HepG2 (cell line): Measurements from ENCODE around the gene H6PD. TPM values are rescaled to one million over a fixed set of nuclear protein-coding genes. Genes with fewer than 3 reads are reported as not detected.

Experiments
- ELF1 ChIP-seq: sonication (generic); formaldehyde crosslinking; IDR thresholded peaks from 2 replicates; pipeline ENCODE4 v1.4.0; 2020; ENCODE audit warnings: missing genetic modification reagents
- FOXA3 ChIP-seq: IDR thresholded peaks from 2 replicates; pipeline ENCODE4 v1.6.1; 2016; ENCODE audit warnings: missing genetic modification reagents, missing compliant biosample characterization
- KAT7 ChIP-seq: IDR thresholded peaks from 2 replicates; pipeline ENCODE4 v1.6.1; 2018; ENCODE audit warnings: borderline replicate concordance, missing compliant biosample characterization
- KDM4B ChIP-seq: sonication (generic); formaldehyde crosslinking; IDR thresholded peaks from 2 replicates; pipeline ENCODE4 v1.4.0; 2020; ENCODE audit warnings: missing genetic modification reagents
- KDM6A ChIP-seq: IDR thresholded peaks from 2 replicates; pipeline ENCODE4 v1.6.1; 2016; ENCODE audit warnings: low read depth
- MXD4 ChIP-seq: IDR thresholded peaks from 2 replicates; pipeline ENCODE4 v1.6.1; 2016; ENCODE audit warnings: mild to moderate bottlenecking, missing biosample characterization, missing genetic modification reagents
- RFX1 ChIP-seq: fragments of 450-650 bp; IDR thresholded peaks from 2 replicates; pipeline ENCODE4 v1.6.1; 2017
- RXRB ChIP-seq: IDR thresholded peaks from 2 replicates; pipeline ENCODE4 v1.6.1; 2016; ENCODE audit warnings: borderline replicate concordance, missing genetic modification reagents, missing compliant biosample characterization
- U2AF1 ChIP-seq: fragments of 200-400 bp; formaldehyde crosslinking; optimal IDR thresholded peaks from 2 replicates; pipeline ENCODE3; 2017; ENCODE audit warnings: mild to moderate bottlenecking, low read depth, low read length
- ZKSCAN8 ChIP-seq: IDR thresholded peaks from 2 replicates; pipeline ENCODE4 v1.6.1; 2016; ENCODE audit warnings: borderline replicate concordance, missing genetic modification reagents, missing compliant biosample characterization
- ZNF546 ChIP-seq: sonication (generic); formaldehyde crosslinking; conservative IDR thresholded peaks from 2 replicates; pipeline ENCODE4 v1.8.1; 2023; ENCODE audit warnings: mild to moderate bottlenecking, missing genetic modification reagents
- ZNF550 ChIP-seq: sonication (generic); formaldehyde crosslinking; IDR thresholded peaks from 2 replicates; pipeline ENCODE4 v1.4.0; 2020; ENCODE audit warnings: mild to moderate bottlenecking, missing genetic modification reagents, borderline replicate concordance
- ZNF562 ChIP-seq: sonication (generic); formaldehyde crosslinking; IDR thresholded peaks from 2 replicates; pipeline ENCODE4 v1.8.0; 2022; ENCODE audit warnings: missing genetic modification reagents, borderline replicate concordance
- ZNF597 ChIP-seq: sonication (generic); formaldehyde crosslinking; IDR thresholded peaks from 2 replicates; pipeline ENCODE4 v1.5.0; 2020; ENCODE audit warnings: missing genetic modification reagents
- ZNF674 ChIP-seq: sonication (generic); formaldehyde crosslinking; IDR thresholded peaks from 2 replicates; pipeline ENCODE4 v1.5.0; 2020; ENCODE audit warnings: low read depth, mild to moderate bottlenecking, missing genetic modification reagents
- polyA plus RNA-seq, 8 experiments: library from polyadenylated mRNA; depleted of rRNA in 3 of 8; stranded (reverse) in 7 of 8; unstranded in 1 of 8; fragments of >200 nt; fragmentation: Illumina TruSeq in 4 of 8; extraction: Trizol in 4 of 8; gene quantifications; 2 replicates each; pipeline versions ENCODE4 v1.2.1 to v1.2.3, GENCODE V29; 2011 to 2016; ENCODE audit warnings: low read depth in 4 of 8, missing spikeins in 1 of 8, mixed read lengths in 1 of 8; ENCODE audit not compliant: insufficient read depth in 1 of 8
- total RNA-seq, 5 experiments: library from RNA; depleted of rRNA; stranded (reverse); fragments of >200 nt; fragmentation: Illumina TruSeq; extraction: Trizol; gene quantifications; 2 replicates each; pipeline ENCODE4 v1.2.3, GENCODE V29; 2016; ENCODE audit warnings: low read depth in 1 of 5
- TF ChIP-seq, protein P1 (sequence below): sonication (generic); formaldehyde crosslinking; IDR thresholded peaks from 2 replicates; pipeline ENCODE4 v1.5.0; 2020; ENCODE audit warnings: mild to moderate bottlenecking, missing genetic modification reagents, borderline replicate concordance
- TF ChIP-seq, protein P2 (sequence below): sonication (generic); formaldehyde crosslinking; IDR thresholded peaks from 2 replicates; pipeline ENCODE4 v1.9.0; 2021; ENCODE audit warnings: missing genetic modification reagents, borderline replicate concordance
- TF ChIP-seq, protein P3 (sequence below): sonication (generic); formaldehyde crosslinking; IDR thresholded peaks from 2 replicates; pipeline ENCODE4 v1.5.1; 2020; ENCODE audit warnings: mild to moderate bottlenecking, moderate library complexity, missing genetic modification reagents
- TF ChIP-seq, protein P4 (sequence below): sonication (generic); formaldehyde crosslinking; IDR thresholded peaks from 2 replicates; pipeline ENCODE4 v1.5.1; 2020; ENCODE audit warnings: mild to moderate bottlenecking, missing genetic modification reagents, moderate library complexity

The H6PD gene
- total and polyA plus RNA-seq, 2 of the 13 experiments (the other 11 are each of a cell fraction or from before 2014, with no cell fraction given): 9.3 to 14.1 TPM

DNA sequence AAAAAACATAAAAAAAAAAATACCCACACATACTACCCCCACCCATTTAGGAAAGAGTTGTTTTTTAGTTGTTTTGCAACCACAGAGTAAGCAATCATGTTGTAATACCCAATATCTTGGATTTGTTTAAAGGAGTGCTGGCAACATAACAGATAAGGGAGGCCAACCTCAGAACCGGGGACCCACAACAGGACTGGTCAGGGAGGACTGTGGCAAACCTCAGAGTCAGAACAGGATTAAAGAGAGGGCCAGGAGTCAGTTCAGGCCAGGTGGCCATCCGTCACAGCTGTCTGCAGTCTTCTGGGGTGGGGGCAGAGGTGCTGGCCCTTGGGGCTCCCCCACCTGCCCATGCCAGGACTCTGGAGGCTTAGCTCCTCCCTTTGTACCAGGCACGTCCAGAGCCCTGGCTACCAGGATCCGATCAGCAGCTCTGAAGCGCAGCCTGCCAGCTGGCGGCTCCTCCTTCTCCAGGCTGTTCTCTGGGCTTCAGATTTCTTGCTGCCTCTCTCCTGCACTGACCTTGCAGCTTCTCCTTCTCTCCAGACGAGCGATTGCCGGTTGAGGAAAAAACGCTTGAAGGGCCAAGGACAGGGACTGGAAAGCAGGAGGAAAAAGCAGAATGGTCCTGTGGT is 7.9 kb downstream of the H6PD start (continued):
- TF ChIP-seq KDM6A (CRISPR knock-in tag): no peak
- no peak for TF ChIP-seq ELF1 (CRISPR knock-in tag)
- no peak for TF ChIP-seq ZNF674 (CRISPR knock-in tag)
- TF ChIP-seq ZKSCAN8: no peak
- peak; percentile 30; the same call in 1 of the 2 replicates for TF ChIP-seq RXRB (CRISPR knock-in tag)
- TF ChIP-seq ZNF562 (CRISPR knock-in tag): no peak
- TF ChIP-seq ZNF546: no peak
- TF ChIP-seq, protein P1, sequence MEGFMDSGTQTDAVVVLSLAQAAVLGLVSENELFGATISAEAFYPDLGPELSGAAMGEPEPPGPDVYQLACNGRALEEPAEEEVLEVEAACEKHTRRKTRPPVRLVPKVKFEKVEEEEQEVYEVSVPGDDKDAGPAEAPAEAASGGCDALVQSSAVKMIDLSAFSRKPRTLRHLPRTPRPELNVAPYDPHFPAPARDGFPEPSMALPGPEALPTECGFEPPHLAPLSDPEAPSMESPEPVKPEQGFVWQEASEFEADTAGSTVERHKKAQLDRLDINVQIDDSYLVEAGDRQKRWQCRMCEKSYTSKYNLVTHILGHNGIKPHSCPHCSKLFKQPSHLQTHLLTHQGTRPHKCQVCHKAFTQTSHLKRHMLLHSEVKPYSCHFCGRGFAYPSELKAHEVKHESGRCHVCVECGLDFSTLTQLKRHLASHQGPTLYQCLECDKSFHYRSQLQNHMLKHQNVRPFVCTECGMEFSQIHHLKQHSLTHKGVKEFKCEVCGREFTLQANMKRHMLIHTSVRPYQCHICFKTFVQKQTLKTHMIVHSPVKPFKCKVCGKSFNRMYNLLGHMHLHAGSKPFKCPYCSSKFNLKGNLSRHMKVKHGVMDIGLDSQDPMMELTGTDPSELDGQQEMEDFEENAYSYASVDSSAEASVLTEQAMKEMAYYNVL: no peak; the same call in 1 of the 2 replicates
- no peak for TF ChIP-seq U2AF1
- no peak for TF ChIP-seq RFX1
- TF ChIP-seq MXD4: no peak
- TF ChIP-seq ZNF550 (CRISPR knock-in tag): no peak
- TF ChIP-seq, protein P2, sequence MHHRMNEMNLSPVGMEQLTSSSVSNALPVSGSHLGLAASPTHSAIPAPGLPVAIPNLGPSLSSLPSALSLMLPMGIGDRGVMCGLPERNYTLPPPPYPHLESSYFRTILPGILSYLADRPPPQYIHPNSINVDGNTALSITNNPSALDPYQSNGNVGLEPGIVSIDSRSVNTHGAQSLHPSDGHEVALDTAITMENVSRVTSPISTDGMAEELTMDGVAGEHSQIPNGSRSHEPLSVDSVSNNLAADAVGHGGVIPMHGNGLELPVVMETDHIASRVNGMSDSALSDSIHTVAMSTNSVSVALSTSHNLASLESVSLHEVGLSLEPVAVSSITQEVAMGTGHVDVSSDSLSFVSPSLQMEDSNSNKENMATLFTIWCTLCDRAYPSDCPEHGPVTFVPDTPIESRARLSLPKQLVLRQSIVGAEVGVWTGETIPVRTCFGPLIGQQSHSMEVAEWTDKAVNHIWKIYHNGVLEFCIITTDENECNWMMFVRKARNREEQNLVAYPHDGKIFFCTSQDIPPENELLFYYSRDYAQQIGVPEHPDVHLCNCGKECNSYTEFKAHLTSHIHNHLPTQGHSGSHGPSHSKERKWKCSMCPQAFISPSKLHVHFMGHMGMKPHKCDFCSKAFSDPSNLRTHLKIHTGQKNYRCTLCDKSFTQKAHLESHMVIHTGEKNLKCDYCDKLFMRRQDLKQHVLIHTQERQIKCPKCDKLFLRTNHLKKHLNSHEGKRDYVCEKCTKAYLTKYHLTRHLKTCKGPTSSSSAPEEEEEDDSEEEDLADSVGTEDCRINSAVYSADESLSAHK: no peak
- TF ChIP-seq, protein P3, sequence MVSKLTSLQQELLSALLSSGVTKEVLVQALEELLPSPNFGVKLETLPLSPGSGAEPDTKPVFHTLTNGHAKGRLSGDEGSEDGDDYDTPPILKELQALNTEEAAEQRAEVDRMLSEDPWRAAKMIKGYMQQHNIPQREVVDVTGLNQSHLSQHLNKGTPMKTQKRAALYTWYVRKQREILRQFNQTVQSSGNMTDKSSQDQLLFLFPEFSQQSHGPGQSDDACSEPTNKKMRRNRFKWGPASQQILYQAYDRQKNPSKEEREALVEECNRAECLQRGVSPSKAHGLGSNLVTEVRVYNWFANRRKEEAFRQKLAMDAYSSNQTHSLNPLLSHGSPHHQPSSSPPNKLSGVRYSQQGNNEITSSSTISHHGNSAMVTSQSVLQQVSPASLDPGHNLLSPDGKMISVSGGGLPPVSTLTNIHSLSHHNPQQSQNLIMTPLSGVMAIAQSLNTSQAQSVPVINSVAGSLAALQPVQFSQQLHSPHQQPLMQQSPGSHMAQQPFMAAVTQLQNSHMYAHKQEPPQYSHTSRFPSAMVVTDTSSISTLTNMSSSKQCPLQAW: no peak
- TF ChIP-seq, protein P4, sequence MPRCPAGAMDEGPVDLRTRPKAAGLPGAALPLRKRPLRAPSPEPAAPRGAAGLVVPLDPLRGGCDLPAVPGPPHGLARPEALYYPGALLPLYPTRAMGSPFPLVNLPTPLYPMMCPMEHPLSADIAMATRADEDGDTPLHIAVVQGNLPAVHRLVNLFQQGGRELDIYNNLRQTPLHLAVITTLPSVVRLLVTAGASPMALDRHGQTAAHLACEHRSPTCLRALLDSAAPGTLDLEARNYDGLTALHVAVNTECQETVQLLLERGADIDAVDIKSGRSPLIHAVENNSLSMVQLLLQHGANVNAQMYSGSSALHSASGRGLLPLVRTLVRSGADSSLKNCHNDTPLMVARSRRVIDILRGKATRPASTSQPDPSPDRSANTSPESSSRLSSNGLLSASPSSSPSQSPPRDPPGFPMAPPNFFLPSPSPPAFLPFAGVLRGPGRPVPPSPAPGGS (CRISPR knock-in tag): no peak
- peak; percentile 60; the same call in 1 of the 2 replicates for TF ChIP-seq FOXA3 (CRISPR knock-in tag)
- TF ChIP-seq KAT7 (CRISPR knock-in tag): no peak
- no peak for TF ChIP-seq ZNF597 (CRISPR knock-in tag)
- no peak for TF ChIP-seq KDM4B (CRISPR knock-in tag)
